NCI-H510A treated with DMSO at 0.1 percent for 48 hours (cell line): ENCODE measurements around the gene ADAMTS15.

Experiments
- DNase-seq: peaks from one replicate; lab custom pipeline; 2025; lab: John Stamatoyannopoulos, UW

ADAMTS15 gene

DNA sequence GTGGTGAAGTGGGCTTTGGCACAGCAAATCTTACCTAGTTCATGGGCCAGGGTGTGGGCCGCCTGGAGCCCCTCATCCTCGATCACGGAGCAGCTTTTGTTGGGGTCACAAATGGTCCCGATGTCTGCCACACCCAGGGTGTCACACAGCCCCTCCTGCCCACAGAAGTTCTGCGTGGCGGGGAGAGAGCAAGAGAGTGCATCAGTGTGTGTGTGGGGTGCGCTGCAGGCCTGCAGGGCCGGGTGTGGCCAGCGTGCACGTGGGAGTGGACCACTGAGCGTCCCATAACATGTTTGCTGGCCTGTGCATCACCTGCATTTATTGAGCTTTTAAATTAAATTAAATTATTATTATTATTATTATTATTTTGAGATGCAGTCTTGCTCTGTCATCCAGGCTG, 31.5 kb upstream of the ADAMTS15 start:
- no peak for DNase-seq

DNA sequence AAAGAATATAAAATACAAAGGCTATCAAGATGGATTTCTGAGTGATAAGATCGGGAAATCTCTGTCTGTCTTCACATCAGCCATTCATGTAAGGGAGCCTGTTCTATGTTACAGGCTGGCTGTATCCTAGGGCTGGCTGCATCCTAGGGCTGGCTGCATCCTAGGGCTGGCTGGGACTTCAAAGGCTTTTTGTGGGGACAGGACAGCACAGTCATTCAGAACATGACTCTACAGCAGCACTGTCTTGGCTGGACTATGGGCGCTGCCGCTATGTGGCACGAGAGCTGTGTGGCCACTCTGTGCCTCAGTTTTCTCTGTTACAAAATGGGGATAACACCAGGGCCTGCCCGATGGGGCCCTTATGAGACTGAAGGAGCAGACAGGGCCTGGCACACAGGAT, 30.2 kb upstream of the ADAMTS15 start:
- no peak for DNase-seq

DNA sequence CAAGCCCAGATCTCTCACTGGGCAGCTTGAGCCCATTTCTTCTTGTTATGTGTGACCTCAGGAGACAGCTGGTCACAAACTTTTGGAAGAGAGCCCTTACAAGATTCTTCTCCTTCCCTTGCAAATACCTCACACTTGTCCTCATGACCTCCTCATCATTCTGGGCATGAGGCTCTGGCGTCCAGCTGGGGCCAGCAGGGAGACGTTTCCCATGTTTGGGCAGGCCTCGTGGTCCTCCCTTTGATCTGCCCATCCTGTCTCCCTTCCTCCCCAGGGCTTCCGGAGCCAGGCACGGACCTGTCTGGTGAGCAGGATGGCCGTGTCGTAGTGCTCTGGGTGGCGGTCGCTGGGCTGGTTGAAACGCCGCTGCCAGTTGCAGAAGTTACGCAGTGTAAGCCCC, 29.7 kb upstream of the ADAMTS15 start:
- no peak for DNase-seq

DNA sequence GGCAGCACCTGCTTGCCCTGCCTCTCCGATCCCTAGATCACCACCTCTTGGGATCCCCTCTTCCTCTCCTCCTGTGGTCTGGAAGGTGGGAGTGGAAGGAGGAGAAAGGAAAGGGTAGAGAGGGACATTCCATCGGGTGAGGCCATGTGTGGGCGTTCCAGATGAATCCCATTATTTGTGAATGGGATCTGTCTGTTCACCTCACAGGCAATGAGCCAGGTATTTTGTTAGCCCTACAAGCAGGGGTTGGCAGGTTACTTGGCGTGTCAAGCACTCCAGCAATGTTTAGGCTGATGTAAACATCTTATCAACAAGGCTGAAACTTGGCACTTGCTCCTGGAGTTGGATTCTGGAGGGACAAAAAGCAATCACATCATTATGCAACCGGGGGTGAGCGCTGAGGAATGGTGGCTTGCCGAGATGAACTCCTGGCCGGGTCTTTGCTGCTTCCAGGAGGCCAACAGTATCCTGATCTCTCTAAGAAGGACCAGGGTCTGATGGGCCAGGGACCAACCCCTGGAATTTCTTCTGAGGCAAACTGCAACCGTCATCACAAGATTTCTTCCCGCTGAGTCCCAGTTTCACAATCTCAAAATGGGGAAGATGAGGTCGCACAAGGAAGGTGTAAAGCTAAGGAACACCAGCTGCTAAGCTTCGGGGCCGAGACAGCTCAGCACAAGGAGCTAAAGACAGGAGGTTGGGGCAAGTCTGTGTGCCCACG, 27.8 kb upstream of the ADAMTS15 start:
- no peak for DNase-seq

DNA sequence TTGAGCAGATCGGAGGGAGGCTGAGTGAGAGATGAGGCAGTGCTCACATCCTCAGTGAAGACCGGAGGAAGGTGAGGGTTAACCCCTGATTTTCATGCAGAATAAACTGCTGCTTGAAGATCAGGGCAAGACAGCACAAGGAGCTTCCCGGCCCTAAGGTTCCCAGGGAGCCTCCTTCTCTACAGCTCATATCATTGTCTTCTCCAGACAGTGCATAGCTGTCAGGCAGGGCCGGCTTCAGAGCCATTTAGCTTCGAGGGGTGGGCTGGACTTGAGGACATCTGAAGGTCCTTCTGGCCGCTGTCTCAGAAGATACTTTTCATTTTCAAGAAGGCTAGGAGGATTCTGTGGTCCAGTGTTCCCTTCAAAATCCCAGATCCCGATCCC, 27.3 kb upstream of the ADAMTS15 start:
- DNase-seq = no peak

DNA sequence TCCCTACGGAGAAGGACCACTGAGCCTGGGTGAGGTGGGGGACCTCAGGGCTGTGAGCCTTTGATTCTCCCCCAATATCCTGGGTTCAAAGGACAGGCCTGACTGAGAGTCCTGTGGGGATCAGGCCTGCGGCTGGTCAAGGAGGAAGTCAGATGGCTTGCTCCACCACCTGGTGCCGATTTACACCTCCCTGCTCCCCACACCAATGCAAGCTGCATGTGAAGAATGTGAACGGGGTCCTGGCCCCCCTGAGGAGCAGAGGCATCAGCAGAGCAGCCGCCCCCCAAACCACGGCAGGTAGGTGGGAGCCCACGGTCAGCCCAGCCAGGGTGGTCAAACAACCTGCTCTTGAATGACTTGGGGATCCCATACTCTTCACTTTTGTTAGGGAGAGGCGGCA, 26.7 kb upstream of the ADAMTS15 start:
- DNase-seq = no peak

DNA sequence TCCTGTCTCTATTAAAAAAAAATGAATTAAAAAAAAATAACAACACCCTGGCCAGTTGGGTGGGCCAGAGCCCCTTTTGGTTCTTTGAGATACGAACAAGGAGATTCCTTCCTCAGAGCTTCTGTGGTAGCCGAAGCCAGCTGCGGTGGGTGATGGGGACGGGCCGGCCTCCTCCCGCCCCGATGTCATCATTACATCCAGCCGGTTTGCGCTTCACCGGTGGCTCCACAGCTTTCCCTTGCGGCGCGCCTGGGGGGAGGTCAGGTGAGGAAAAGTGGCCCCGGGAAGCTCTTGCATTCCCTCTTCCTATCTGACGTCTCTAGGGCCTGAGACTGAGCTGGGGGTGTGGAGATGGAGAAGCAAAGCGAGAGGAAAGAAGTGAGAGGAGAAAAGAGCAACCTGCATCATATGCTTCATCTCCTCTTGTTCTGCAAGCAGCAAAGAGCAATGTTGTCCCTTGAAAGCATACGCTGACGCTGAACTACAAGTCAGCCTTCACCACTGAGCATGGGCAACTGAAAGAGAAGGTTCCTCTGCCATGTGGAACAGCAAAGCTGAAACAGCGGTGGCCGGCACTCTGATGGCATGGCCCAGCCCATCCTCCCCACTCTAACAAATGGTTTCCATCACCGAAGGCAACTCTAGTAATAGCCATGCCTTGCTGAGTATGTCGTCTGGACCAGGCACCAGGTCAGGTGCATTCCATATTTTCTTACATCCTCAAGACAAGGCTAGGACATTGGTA, 26.0 kb upstream of the ADAMTS15 start:
- no peak for DNase-seq

DNA sequence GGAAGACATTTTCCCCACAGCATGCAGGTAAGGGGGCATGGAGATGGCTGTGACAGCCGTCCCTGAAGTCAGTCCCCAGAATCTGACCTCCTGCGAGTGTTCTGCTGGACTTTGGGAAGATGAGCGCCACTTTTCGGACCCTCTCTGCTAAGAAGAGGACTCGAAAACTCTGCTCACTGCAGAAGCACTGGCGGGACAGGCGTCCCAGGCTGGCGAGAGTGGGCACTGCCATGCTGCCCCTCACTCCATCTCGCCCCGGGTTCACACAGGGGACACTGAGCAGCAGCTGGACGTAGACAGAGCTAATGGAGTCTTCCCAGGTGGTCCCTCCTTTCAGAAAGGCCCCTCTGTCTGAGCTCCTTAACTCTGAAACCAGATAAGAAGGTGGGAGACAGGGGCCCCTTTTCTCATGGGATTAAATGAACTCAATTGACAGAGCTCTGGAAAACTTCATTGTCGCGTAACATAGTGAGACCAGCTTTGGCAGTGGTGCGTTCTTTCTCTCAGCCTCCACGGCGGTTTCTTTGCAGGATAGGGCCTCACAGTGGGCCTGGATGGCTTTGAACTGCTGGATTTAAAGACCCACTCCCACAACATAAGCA, 24.8 kb upstream of the ADAMTS15 start:
- no peak for DNase-seq

DNA sequence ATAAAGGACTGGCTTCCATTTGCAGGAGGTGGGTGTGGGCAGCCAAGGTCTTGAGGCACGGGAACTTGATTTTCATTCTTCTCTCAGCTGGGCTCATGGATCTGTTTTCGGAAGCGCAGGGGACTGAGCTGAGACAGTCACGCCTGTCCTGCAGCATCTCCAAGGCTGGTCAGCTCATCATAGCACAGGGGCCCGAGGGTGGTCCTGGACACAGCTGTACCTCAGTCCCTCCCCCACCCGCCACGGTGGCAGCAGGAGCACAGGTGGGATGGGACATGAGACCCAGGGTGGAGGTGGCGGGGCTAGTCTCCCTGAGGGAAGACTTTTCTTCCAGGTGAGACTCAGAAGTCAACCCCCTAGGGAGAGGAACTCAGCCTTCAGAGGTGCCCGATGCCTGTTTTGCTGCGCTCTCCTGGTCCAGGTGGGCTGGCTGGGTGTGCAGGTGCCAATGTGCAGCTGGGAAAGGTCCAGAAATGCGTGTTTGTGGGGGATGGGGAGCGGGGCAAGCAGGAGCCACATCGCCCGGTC, 23.8 kb upstream of the ADAMTS15 start:
- no peak for DNase-seq

DNA sequence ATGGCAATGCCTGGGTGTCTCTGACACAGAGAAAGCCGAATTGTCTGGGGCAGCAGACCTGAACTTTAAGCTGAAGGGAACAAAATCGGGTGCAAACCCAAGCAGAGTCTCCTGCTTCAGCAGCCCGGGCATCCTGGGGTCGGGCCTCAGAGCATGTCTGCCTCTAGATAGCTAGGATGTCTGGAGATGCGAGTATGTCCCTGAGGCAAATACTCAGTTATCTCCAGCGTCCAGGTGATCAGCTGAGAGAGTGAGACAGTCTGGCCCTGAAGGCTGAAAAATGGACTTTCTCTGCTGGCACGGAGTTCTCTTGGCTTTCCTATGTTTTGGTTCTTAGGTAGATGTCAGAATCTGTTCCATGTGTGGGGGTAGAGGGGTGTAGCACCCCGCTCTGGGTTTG, 23.3 kb upstream of the ADAMTS15 start:
- DNase-seq = no peak

DNA sequence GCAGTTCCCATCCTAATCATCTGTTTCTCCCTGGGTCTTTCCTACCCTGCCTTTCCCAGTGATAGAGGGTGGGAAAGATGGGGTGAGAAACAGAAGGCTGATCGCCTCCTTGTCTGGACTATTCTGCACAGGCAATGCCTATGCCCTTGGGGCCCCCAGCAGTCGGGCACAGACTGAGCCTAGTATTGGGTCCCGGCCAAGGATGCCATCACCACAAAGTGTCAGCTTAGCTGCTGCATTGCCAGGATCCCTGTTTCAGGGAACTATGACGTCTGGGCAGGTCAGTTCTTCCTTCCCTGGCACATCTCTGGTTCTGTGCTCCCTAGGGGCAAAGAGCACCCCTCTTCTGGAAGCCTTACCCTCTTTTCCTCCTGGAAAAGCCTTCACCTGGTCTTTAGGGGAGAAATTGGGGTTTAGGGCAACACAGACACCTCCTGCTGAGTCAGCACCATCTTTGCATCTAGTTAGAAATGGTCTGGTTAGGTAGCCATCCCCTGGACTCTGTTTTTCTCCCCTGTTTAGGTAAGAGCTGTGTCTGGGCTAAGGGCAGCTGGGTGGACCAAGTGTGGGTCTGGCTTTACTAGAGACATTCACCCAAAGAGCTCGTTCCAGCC, 22.1 kb upstream of the ADAMTS15 start:
- no peak for DNase-seq

DNA sequence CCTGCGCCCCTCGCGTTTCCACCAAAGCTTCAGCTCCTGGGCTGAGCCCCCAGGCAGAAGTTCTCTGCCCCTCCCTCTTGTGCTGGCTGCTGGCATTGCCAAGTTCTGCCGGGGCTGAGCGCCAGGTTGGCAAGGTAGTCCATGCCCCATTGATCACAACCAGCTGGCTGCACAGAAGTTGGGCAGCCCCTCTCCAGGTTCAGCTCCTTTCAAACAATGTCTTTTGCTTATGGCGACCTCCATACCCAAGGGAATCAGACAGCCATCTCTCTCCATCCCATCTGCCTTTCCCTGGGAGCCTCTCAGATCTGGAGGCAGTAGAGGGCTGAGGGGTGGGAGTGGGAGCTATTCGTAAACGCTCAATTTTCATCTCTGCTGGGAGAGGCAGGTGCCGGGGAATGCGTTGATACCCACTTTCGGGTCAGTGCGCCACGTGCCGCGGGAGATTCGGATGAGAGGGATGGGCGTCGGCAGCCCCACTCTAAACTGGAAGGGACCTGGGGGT, 21.6 kb upstream of the ADAMTS15 start:
- no peak for DNase-seq

DNA sequence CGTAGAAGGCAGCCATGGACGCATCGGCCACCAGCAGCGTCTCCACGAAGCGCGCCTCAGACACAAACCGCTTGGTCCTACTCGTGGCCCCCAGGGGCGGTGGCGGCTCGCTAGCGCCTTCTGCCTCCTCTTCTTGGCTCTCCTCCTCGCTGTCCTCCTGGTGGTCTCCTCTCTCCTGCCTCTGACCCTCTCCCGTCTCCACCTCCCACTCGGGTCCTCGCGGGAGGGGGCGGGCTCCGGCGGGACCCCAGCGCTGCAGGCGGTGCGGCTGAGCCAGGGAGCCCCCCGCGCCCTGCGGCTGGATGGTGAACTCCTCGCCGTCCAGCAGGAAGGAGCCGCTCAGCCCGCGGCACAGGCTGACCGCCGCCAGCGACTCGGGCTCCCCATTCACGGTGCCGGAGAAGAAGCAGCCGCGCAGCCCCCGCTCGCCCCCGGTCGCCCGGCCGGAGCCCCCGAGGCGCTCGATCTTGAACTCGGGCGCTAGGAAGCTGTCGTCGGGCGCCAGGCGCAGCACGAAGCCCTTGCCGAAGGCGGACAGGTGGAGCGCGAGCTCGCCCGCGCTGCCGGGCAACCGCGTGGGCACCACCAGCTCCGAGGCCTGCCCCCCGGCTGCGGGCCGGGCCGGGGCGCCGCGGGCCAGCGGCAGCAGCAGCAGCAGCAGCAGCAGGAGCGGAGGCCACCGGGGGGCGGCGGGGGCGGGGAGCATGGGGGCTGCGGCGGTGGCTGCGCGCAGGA, 20.7 kb upstream of the ADAMTS15 start:
- no peak for DNase-seq

DNA sequence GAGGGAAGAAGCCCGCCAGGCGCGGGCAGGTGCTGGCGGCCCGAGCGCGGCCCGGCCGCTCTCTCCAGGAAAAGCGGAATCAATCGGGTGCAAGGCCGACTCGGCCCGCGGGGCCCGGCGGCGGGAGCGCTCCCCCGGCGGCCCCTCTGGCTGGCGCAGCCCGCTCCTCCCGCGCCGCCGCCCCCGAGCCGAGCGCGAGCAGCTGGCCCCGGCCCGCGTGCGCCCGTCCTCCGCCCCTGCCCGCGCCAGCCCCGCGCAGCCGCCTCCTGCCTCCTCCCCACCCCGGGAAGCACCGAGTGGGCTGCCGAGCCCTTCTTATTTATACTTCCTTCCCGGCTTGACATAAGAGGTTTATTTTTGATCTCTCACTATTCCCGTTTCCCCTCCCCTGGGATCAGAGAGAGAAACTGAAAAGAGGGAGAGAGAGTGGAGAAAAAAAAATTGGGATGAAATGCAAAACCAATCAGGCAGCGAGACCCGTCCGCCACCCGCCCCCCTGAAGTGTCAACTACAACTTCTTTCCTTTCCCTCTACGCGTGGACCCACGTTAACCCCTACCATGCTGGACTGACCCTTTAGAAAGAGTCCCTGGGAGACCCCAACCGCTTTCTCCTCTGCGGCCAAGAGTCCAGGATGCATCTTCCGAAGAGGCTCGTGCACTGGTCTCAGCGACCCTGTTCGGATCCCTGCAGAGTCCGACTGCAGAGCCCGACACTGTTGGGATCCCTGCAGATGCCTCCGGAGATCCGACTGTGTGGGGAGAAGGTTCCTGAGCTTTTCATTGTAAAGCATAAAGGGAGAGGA, 19.9 kb upstream of the ADAMTS15 start, which contains the start of gene ADAMTS8:
ADAMTS8 (minus strand) TSS at position 294 of the 804 bp plus-strand sequence. CDS start 323 bp downstream, outside the sequence.
- no peak for DNase-seq

DNA sequence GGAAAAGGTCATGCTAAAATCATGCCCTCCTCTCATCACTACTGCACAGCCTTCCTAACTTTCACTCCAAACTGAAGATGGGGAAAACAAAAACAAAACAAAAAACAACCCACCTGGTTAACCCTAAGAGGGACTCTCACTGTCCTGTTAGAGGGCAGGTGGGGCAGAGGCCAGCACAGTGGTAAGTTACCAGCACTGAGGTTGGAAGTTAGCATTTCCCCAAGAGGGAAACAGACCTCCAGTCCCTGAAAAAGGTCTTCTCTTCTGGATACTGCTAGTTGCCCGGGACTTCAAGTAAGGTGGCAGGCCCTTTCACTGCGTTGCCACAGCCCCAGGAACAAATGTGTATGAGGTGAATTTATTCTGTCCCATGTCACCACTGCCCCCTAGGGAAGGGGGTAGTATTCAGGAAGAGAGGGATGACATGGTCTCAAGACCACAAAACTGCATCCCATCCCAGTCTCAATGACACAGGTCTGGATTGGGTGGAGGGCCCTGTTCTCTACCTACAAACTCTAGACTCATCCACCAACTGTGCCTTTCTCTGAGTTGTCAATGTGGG, 19.2 kb upstream of the ADAMTS15 start:
- no peak for DNase-seq

DNA sequence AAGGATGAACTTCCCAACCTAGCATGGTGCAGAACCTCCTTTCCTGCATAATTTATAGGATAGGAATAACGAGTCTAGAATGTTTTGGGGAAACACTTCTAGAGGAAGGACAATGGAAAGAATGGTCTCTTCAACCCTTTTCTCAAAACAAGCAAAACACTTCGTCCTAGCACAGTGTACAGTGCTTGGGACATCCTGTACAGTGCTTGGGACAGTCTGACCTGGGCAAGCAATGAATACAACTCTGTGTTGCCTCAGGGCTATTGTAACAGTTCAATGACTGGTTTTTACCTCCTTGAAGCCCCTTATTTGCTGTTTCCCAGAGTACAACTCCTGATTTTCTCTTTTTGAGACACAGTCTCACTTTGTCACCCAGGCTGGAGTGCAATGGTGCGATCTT, 18.5 kb upstream of the ADAMTS15 start:
- DNase-seq = no peak

DNA sequence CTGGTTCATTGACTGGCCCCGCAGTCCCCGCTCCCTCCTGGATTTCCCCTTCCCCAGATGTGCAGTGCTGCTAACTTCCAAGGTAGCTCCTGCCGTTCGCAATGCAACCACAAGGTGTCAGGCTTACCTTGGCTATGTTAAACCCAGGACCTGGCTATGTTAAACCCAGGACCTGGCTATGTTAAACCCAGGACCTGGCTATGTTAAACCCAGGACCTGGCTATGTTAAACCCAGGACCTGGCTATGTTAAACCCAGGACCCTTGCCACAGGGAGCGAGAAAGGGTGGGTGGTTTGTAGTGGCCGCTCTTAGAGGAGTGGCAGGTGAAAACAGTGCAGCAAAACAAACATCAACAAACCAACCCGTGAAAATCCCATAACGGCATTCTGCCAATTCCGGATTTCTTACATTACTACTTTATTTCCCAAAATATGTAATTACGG, 17.1 kb upstream of the ADAMTS15 start:
- peak; percentile 29 for DNase-seq

DNA sequence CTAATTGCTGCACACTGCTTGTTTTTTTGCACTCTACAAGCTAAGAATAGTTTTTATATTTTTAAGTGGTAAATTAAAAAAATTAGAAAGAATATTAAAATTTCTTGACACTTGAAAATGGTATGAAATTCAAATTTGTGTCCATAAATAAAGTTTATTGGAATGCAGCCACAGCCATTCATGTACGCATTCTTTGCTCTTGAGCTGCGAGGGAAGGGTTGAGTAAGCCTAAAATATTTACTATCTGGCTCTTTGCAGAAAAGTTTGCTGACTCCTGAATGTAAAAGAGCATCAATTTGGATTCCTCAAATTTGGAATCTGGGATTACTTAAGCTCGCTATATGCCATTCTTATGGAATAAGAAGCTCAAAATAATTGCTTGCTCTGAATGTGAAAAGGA, 16.6 kb upstream of the ADAMTS15 start:
- DNase-seq = no peak

DNA sequence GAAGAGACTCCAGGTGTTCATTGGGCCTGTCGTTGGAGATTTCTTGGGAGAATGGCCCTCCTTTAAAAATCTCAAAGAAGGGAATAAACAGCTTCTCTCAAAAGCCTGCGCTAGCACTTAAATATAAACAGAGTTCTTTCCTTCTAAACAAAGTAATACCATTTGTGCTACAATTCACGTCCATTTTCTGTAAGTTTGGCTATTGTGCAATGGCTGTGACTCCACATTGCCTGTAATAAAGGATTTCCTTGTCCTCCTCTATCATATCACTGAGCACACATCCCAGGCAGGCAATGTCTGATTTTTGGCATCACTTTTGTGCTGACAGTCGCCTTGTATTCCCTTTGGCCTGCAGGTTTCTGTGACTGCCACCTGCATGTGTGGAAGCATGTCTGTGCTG, 15.1 kb upstream of the ADAMTS15 start:
- DNase-seq = no peak

DNA sequence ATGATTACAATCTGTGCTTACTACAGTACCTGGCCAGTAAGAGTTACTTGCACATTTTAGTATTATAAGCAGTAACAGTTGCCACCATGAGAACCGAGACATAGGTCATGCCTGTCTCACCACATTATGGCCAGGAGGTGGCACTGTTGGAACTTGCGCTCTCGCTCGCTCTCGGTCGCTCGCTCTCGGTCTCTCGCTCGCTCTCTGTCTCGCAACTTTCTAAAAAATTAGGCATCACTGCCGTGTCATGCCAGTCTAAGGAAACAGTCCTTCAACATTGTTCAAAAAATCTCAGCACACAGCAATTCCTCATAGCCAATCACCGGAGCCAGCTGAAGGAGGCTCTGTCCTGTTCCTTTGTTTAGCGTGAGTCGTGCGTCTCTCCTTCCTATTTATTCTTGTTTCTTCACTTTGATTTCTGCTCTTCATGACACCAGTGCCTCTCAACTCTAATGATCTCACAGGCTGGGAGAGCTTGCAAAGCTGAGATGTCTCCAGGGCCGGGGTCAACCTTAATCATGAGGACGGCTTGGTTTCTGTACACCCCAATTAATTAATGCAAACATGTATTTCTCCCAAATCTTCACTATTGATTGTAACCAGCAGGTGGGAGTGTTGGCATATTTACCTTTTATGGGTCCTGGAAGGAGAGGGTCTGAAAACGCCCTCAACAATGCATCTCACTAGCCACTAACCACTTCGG, 13.8 kb upstream of the ADAMTS15 start:
- DNase-seq = peak; percentile 78
